UCSD-AML1 (cell line): Measurements from ENCODE around the gene DENND6A.

ENCODE experiments used
- DNase-seq: peaks from one replicate; lab custom pipeline; 2025; ENCODE audit not compliant: unreplicated experiment; lab: John Stamatoyannopoulos, UW

DENND6A gene

GRCh38 chr3:57582474-57583168, 110.3 kb downstream of the DENND6A start:
- DNase-seq, result no peak

- DNase-seq, result no peak
These were observed 115.1 kb downstream of the DENND6A start for GRCh38 chr3:57577801-57578200.

GRCh38 chr3:57575966-57576626, 116.8 kb downstream of the DENND6A start:
- DNase-seq, result no peak
